GM12865 (cell line): ENCODE results near the gene TFAP2D.
A peak's percentile ranks its signal among the peaks of the same experiment; 100 is the strongest.

ENCODE experiments used
- DNase-seq: peaks from one replicate; pipeline ENCODE4 v3.0.0; 2010; ENCODE audit warnings: low read depth
- H3K4me3 ChIP-seq: 2 replicates; pipeline ENCODE4 v1.5.1; 2011; ENCODE audit warnings: mild to moderate bottlenecking, low read depth, low read length, control low read depth
- CTCF ChIP-seq: IDR thresholded peaks from 2 replicates; pipeline ENCODE4 v1.5.1; 2011; ENCODE audit warnings: low read length, control low read depth, low read depth, inconsistent platforms; ENCODE audit not compliant: insufficient read depth; ENCODE audit errors: missing control alignments

The TFAP2D gene

GRCh38 chr6:50792771-50793170, 79.4 kb downstream of the TFAP2D start:
- no peak for TF ChIP-seq CTCF

DNA sequence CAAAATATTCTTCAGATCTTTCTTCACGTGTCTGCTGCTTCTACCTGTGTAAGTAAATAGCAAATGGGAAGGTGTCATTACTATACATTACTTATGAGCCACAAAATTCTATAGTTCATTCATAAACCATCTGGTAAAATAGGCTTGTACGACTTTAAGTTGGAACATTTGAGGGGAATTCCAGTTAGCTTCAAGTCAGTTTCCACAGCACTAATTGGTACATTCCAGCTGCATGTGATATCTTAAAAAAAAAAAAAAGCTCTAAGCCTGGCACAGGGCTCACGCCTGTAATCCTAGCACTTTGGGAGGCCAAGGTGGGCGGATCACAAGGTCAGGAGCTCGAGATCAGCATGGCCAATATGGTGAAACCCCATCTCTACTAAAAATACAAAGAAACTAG, 82.2 kb downstream of the TFAP2D start:
- DNase-seq, result peak; percentile 5
- no peak for TF ChIP-seq CTCF
- H3K4me3 ChIP-seq, result no peak overlapping the region

More at GRCh38 chr6:50792771-50793170, 79.4 kb downstream of the TFAP2D start:
- H3K4me3 ChIP-seq, result no peak overlapping the region
- DNase-seq, result no peak

DNA sequence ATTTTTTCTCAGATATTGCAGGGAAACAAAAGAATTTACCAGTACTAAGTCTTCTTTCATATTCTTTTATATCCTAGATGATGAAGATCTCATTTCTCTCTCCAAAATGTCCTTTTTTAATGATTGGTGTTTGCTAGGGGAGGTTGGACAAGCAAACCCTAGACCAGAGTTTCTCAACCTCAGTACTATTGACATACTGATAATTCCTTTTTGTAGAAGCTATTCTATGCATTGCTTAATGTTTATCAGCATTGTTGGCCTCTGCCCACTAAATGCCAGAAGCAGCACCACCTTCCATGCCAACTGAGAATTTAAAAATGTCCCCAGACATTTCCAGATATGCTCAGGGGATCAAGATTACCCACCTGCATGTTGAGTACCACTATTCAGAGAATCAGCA, 91.0 kb downstream of the TFAP2D start:
- DNase-seq, result no peak
- TF ChIP-seq CTCF, result no peak
- H3K4me3 ChIP-seq, result no peak overlapping the region

DNA sequence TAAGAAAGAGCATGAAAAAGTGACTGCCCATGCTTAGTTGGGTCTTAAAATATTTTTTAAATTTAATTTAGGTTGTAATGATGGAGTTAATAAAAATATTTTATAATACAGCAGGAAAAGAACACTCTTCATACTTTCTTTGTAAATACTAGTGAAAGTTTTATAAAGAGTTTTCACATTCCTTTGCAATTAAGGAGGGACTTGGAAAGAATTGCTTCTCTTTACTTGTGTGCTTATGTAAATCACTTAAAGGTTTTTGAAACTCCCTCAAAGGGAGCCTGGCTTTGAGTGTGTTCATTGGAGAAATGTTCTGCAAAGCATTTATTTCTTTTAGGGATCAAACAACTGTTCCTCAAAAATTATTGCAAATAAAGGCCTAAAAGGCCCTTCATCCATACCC, 93.7 kb downstream of the TFAP2D start:
- no peak overlapping the region for H3K4me3 ChIP-seq
- no peak for TF ChIP-seq CTCF
- no peak for DNase-seq

DNA sequence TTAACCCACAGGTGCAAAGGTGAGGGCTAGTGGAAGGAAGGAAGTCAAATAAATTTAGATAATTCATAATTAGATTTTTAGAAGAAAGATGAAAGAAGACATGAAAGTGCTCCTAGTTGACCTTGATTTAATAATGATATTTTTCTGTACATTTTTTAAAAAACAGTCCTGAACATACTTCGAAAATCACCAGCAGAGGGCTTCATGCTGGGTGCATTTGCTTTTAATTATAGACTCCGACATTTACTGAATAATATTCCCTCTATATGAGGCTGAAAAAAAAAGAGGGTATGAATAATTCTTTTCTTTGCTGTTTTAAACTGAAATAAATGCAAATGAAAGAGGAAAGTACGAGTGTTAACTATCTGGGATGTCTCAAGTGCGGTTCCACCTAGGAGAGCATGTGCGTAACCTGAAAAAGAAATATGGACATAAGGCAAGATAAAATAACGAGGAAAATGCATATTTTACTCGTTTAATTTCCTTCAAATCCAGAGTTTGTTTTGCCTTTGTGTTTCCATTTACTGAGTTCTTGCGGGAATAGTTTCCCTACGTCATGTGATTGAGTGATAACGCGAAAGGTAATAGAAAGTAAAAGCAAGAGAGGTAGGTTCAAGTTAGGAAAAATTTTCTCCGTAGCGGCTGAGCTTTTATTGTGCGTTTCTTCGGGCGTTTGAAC, 102.2 kb downstream of the TFAP2D start:
- no peak for TF ChIP-seq CTCF
- peak overlapping the region; percentile 51 for H3K4me3 ChIP-seq
- no peak for DNase-seq

GRCh38 chr6:50816115-50816675, 102.9 kb downstream of the TFAP2D start:
- DNase-seq, result peak; percentile 76
- peak; percentile 67 for TF ChIP-seq CTCF
- peak overlapping the region; percentile 51 for H3K4me3 ChIP-seq
